H9 (cell line): Measurements from ENCODE around the gene GRM3. TPM values are rescaled to one million over a fixed set of nuclear protein-coding genes. Genes with fewer than 3 reads are reported as not detected.

ENCODE experiments used
- DNase-seq: peaks from one replicate; pipeline ENCODE4 v3.0.0-alpha.2; 2017
- H2AFZ ChIP-seq: one replicate; pipeline ENCODE4 v1.6.1; 2013; ENCODE audit warnings: mild to moderate bottlenecking, low read length, control low read depth, moderate library complexity
- H2AK5ac ChIP-seq: 2 replicates; pipeline ENCODE4 v1.6.1; 2013; ENCODE audit warnings: low read length, control low read depth, mixed read lengths; ENCODE audit not compliant: insufficient read length
- H2BK120ac ChIP-seq: one replicate; pipeline ENCODE4 v1.6.1; 2013; ENCODE audit warnings: low read depth, mild to moderate bottlenecking, low read length, control low read depth, inconsistent platforms; ENCODE audit not compliant: poor library complexity, severe bottlenecking
- H2BK12ac ChIP-seq: 2 replicates; pipeline ENCODE4 v1.6.1; 2013; ENCODE audit warnings: low read length, control low read depth, mixed read lengths, low read depth; ENCODE audit not compliant: insufficient read length
- H2BK15ac ChIP-seq: 2 replicates; pipeline ENCODE4 v1.6.1; 2013; ENCODE audit warnings: low read depth, low read length, control low read depth
- H2BK20ac ChIP-seq: one replicate; pipeline ENCODE4 v1.6.1; 2013; ENCODE audit warnings: low read depth, mild to moderate bottlenecking, low read length, control low read depth, inconsistent platforms; ENCODE audit not compliant: poor library complexity, severe bottlenecking
- H2BK5ac ChIP-seq: 2 replicates; pipeline ENCODE4 v1.6.1; 2013; ENCODE audit warnings: low read length, control low read depth, mixed read lengths; ENCODE audit not compliant: insufficient read length
- H3K14ac ChIP-seq: 2 replicates; pipeline ENCODE4 v1.6.1; 2013; ENCODE audit warnings: low read length, control low read depth; ENCODE audit not compliant: insufficient read depth
- H3K18ac ChIP-seq: 2 replicates; pipeline ENCODE4 v1.6.1; 2013; ENCODE audit warnings: low read depth, mild to moderate bottlenecking, mixed read lengths, low read length, control low read depth; ENCODE audit not compliant: insufficient read length
- H3K23ac ChIP-seq: 2 replicates; pipeline ENCODE4 v1.6.1; 2013; ENCODE audit warnings: low read length, control low read depth, mixed read lengths, low read depth; ENCODE audit not compliant: insufficient read length
- H3K23me2 ChIP-seq: 2 replicates; pipeline ENCODE4 v1.6.1; 2013; ENCODE audit warnings: low read depth, mild to moderate bottlenecking, mixed read lengths, low read length, control low read depth; ENCODE audit not compliant: insufficient read length, poor library complexity, severe bottlenecking
- H3K27ac ChIP-seq: 2 replicates; pipeline ENCODE4 v1.5.1; 2013; ENCODE audit warnings: low read length, control low read depth, mixed read lengths, low read depth; ENCODE audit not compliant: insufficient read length
- H3K27me3 ChIP-seq: 2 replicates; pipeline ENCODE4 v1.6.1; 2013; ENCODE audit warnings: low read length, control low read depth, inconsistent platforms; ENCODE audit not compliant: insufficient read depth
- H3K4ac ChIP-seq: 2 replicates; pipeline ENCODE4 v1.6.1; 2013; ENCODE audit warnings: low read depth, mild to moderate bottlenecking, control low read depth, inconsistent platforms, low read length, moderate library complexity
- H3K4me1 ChIP-seq: 2 replicates; pipeline ENCODE4 v1.6.1; 2013; ENCODE audit warnings: low read length, control low read depth, inconsistent platforms; ENCODE audit not compliant: insufficient read depth
- H3K4me2 ChIP-seq: 2 replicates; pipeline ENCODE4 v1.6.1; 2013; ENCODE audit warnings: low read length, control low read depth, mixed read lengths; ENCODE audit not compliant: insufficient read length, insufficient read depth
- H3K56ac ChIP-seq: 2 replicates; pipeline ENCODE4 v1.6.1; 2013; ENCODE audit warnings: low read depth, mild to moderate bottlenecking, mixed read lengths, low read length, control low read depth; ENCODE audit not compliant: insufficient read length
- H3K79me1 ChIP-seq: 2 replicates; pipeline ENCODE4 v1.6.1; 2013; ENCODE audit warnings: low read depth, mild to moderate bottlenecking, moderate library complexity, low read length, control low read depth, inconsistent platforms; ENCODE audit not compliant: insufficient read depth, poor library complexity, severe bottlenecking
- H3K79me2 ChIP-seq: 2 replicates; pipeline ENCODE4 v1.6.1; 2013; ENCODE audit warnings: low read length, control low read depth, inconsistent platforms; ENCODE audit not compliant: insufficient read depth
- H3K9ac ChIP-seq: 2 replicates; pipeline ENCODE4 v1.6.1; 2013; ENCODE audit warnings: low read length, control low read depth, mixed read lengths; ENCODE audit not compliant: insufficient read length; ENCODE audit errors: extremely low read depth
- H3K9me3 ChIP-seq: one replicate; pipeline ENCODE4 v1.6.1; 2013; ENCODE audit warnings: low read depth, low read length, inconsistent platforms; ENCODE audit not compliant: control insufficient read depth
- H3T11ph ChIP-seq: one replicate; pipeline ENCODE4 v1.6.1; 2013; ENCODE audit warnings: mild to moderate bottlenecking, low read length, control low read depth, inconsistent platforms
- H4K20me1 ChIP-seq: one replicate; pipeline ENCODE4 v1.6.1; 2013; ENCODE audit not compliant: control insufficient read depth, insufficient read length, insufficient read depth
- H4K5ac ChIP-seq: 2 replicates; pipeline ENCODE4 v1.6.1; 2013; ENCODE audit warnings: low read depth, mild to moderate bottlenecking, mixed read lengths, low read length, control low read depth; ENCODE audit not compliant: insufficient read length
- H4K8ac ChIP-seq: replicated peaks from 2 replicates; pipeline ENCODE4 v1.6.1; 2013; ENCODE audit warnings: low read length, control low read depth, mixed read lengths, low read depth; ENCODE audit not compliant: insufficient read length
- H4K91ac ChIP-seq: 2 replicates; pipeline ENCODE4 v1.6.1; 2013; ENCODE audit warnings: low read depth, mild to moderate bottlenecking, moderate library complexity, mixed read lengths, low read length, control low read depth; ENCODE audit not compliant: insufficient read length
- H3K27ac Mint-ChIP-seq, 3 experiments: 2 replicates in 2 of 3; 3 replicates in 1 of 3; pipeline ENCODE4 v1.8.0; 2020 to 2021; ENCODE audit warnings: mixed read lengths in 3 of 3, mild to moderate bottlenecking in 1 of 3, moderate library complexity in 1 of 3
- H3K27me3 Mint-ChIP-seq: 2 replicates; pipeline ENCODE4 v1.8.0; 2021; ENCODE audit warnings: low read depth, mild to moderate bottlenecking, moderate library complexity, mixed read lengths
- H3K36me3 Mint-ChIP-seq, 3 experiments: 2 replicates in 2 of 3; 3 replicates in 1 of 3; pipeline ENCODE4 v1.8.0; 2020 to 2021; ENCODE audit warnings: low read depth in 3 of 3, mixed read lengths in 3 of 3; ENCODE audit not compliant: insufficient read depth in 1 of 3
- H3K4me1 Mint-ChIP-seq, 2 experiments: 2 replicates each; pipeline ENCODE4 v1.8.0; 2020; ENCODE audit warnings: mixed read lengths in 2 of 2
- H3K4me3 Mint-ChIP-seq, 2 experiments: 2 replicates in 1 of 2; 3 replicates in 1 of 2; pipeline ENCODE4 v1.8.0; 2020 to 2021; ENCODE audit warnings: mild to moderate bottlenecking in 2 of 2, mixed read lengths in 2 of 2, moderate library complexity in 1 of 2
- H3K9me3 Mint-ChIP-seq, 2 experiments: 2 replicates in 1 of 2; 3 replicates in 1 of 2; pipeline ENCODE4 v1.8.0; 2020; ENCODE audit warnings: mild to moderate bottlenecking in 2 of 2, mixed read lengths in 2 of 2, moderate library complexity in 1 of 2
- WGBS: extraction: QIAGEN DNeasy Blood & Tissue Kit; methylation state at CpG from one replicate; pipeline ENCODE4 v1.1.7; 2013; ENCODE audit warnings: missing lambda C conversion rate, low lambda C conversion rate, mixed read lengths; ENCODE audit not compliant: insufficient read length; ENCODE audit errors: extremely low coverage; 5-methylcytosine and 5-hydroxymethylcytosine counted together
- total RNA-seq: library from RNA; stranded (reverse); gene quantifications from 2 replicates; pipeline ENCODE4 v1.2.1, GENCODE V29; 2021
- TF ChIP-seq, protein P1 (sequence below): fragments of 200-600 bp; sonication (generic); conservative IDR thresholded peaks from 3 replicates; pipeline ENCODE4 v1.8.0; 2021; ENCODE audit warnings: antibody characterized with exemption, mild to moderate bottlenecking

GRM3 gene
- total RNA-seq, 1 experiment from 2014 or later, result 0.15 TPM

DNA sequence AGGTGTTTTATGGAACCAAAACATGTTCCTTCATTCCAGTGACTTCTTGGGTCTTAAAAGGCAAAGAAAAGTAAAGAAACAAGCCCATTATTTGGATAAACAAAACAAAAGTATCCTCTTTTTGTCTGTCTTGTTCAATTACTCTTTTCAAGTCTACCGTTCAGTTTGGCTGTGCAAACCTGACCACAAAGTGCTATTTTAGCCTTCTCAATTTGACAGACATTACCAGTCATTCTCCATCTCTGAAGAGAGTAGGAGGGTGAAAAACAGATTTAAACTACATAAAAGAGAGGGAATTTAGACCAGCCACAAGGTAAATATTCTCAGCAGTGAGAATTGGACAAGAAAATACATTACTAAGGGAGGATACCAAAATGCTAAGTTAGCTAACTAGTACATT, 145.2 kb downstream of the GRM3 start:
- no peak overlapping the region for H2BK12ac ChIP-seq
- H2BK120ac ChIP-seq, result no peak overlapping the region
- H2BK15ac ChIP-seq, result no peak overlapping the region
- H3K27ac ChIP-seq, result no peak overlapping the region
- H3K9me3 Mint-ChIP-seq, result no peaks in the 10 kb centered on the region
- H3K4ac ChIP-seq, result no peak overlapping the region
- H3K18ac ChIP-seq, result no peak overlapping the region
- H3K14ac ChIP-seq, result no peak overlapping the region
- no peak overlapping the region for H3K27ac Mint-ChIP-seq
- no peak overlapping the region for H3K9ac ChIP-seq
- H4K91ac ChIP-seq, result no peak overlapping the region
- WGBS, result no CpG with 5 or more reads among the region's 1 CpG
- no peaks in the 10 kb centered on the region for H4K20me1 ChIP-seq
- H3K23ac ChIP-seq, result no peak overlapping the region
- H2BK20ac ChIP-seq, result no peak overlapping the region
- no peaks in the 10 kb centered on the region for H3K79me1 ChIP-seq
- no peaks in the 10 kb centered on the region for H3K9me3 ChIP-seq
- no peak overlapping the region for H3T11ph ChIP-seq
- TF ChIP-seq, protein P1, sequence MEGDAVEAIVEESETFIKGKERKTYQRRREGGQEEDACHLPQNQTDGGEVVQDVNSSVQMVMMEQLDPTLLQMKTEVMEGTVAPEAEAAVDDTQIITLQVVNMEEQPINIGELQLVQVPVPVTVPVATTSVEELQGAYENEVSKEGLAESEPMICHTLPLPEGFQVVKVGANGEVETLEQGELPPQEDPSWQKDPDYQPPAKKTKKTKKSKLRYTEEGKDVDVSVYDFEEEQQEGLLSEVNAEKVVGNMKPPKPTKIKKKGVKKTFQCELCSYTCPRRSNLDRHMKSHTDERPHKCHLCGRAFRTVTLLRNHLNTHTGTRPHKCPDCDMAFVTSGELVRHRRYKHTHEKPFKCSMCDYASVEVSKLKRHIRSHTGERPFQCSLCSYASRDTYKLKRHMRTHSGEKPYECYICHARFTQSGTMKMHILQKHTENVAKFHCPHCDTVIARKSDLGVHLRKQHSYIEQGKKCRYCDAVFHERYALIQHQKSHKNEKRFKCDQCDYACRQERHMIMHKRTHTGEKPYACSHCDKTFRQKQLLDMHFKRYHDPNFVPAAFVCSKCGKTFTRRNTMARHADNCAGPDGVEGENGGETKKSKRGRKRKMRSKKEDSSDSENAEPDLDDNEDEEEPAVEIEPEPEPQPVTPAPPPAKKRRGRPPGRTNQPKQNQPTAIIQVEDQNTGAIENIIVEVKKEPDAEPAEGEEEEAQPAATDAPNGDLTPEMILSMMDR, result no peak
- no peaks in the 10 kb centered on the region for H3K27me3 ChIP-seq
- H3K56ac ChIP-seq, result no peak overlapping the region
- no peak overlapping the region for H2AK5ac ChIP-seq
- peaks cover 0 to 3% (median 0%) of the 10 kb centered on the region in 3 experiments; a peak in 1 of 7 replicates for H3K36me3 Mint-ChIP-seq
- H4K5ac ChIP-seq, result no peak overlapping the region
- H4K8ac ChIP-seq, result no peak overlapping the region
- no peaks in the 10 kb centered on the region for H3K79me2 ChIP-seq
- no peak overlapping the region for H2AFZ ChIP-seq
- no peaks in the 10 kb centered on the region for H3K23me2 ChIP-seq
- no peak overlapping the region for H3K4me3 Mint-ChIP-seq
- H3K4me2 ChIP-seq, result no peak overlapping the region
- H3K4me1 Mint-ChIP-seq, result no peaks in the 10 kb centered on the region
- no peak overlapping the region for H2BK5ac ChIP-seq
- H3K27me3 Mint-ChIP-seq, result no peaks in the 10 kb centered on the region; the same call in 1 of the 2 replicates
- no peaks in the 10 kb centered on the region for H3K4me1 ChIP-seq
- DNase-seq, result no peak
